GM08714 (cell line): ENCODE measurements around the gene DMTF1.

Experiments used
- H3K4me3 ChIP-seq: fragments of 200-500 bp; sonication (Bioruptor generic); 2 replicates; pipeline ENCODE4 v1.5.1; 2014; ENCODE audit warnings: mild to moderate bottlenecking, low read length, inconsistent platforms
- ZNF274 ChIP-seq: IDR thresholded peaks from 2 replicates; pipeline ENCODE4 v1.6.1; 2012; ENCODE audit warnings: mild to moderate bottlenecking, low read depth, low read length

The DMTF1 gene

DNA sequence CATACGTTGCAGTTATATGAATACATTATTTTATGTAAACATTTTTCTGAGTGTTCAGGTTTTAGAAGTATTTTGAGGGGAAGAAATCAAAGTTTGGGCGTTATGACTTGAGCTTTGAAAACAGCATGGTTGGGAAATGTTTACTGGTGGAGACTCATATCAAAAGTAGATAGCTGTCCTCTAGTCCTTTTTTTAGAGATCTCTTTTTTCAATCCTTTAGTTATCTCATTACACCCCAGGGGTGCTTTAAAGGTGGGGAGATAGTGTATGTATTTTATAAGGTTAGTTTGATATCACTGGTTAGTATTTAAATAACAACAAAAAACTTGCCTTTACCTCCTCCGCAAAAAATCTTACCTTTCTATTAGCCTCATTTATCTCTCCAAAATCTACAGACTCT is 2.3 kb downstream of the DMTF1 start:
- peak overlapping the region; percentile 83; the same call in 1 of the 2 replicates for H3K4me3 ChIP-seq

DNA sequence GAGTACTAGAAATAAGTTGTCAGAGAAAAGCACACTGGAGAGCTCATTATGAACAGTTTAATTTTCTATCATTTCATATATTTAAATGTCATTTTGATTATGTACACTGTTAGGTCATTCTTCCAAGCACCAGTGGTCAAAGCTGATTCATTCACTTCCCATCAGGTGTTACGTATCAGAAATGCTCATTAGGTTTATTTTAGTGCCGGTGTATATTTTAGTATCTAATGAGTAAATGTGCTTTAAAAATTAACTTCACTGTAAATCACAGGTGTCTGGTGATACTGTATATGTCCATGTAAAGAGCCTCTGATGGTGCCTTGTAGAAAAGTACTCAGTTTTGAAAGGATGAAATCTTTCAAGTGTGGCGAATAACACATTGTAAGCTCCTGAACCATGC is 3.5 kb downstream of the DMTF1 start:
- no peak for TF ChIP-seq ZNF274
- H3K4me3 ChIP-seq, result peak overlapping the region; percentile 83; the same call in 1 of the 2 replicates

More for the DNA sequence above, 2.3 kb downstream of the DMTF1 start:
- TF ChIP-seq ZNF274, result no peak

DNA sequence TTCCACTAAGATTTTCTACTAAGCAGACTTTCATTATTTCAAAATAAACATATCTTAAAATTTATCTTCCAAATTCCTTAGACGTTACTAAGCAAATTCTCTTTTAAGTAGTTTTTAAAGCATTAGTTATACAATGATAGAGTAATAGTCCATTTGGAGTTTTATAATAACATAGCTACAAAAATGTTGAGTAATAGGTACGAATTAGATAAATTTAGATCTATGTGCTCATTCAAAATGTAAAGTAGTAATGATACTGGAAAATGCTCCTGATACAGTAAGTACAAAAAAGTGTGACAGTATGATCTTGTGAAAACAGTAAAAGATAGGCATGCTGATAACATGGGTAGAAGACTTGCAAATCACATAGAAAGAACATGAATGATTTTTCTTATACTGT is 4.5 kb downstream of the DMTF1 start:
- no peak for TF ChIP-seq ZNF274
- no peak overlapping the region for H3K4me3 ChIP-seq

DNA sequence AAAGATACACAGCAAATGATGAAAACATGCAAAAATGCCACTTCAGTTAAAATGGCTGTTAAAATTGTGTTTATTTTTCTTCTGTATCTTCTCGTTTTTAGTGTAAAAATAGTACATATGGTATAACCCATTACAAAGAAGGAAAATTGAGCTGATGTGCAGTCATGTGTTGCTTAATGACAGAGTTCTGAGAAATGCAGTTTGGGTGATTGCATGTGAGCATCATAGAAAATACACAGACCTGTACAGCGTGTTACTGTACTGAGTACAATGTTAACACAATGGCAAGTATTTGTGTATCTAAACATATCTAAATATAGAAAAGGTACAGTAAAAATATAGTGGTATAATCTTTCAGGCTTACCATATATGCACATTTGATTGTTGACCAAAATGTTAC is 7.3 kb downstream of the DMTF1 start:
- no peak overlapping the region for H3K4me3 ChIP-seq

DNA sequence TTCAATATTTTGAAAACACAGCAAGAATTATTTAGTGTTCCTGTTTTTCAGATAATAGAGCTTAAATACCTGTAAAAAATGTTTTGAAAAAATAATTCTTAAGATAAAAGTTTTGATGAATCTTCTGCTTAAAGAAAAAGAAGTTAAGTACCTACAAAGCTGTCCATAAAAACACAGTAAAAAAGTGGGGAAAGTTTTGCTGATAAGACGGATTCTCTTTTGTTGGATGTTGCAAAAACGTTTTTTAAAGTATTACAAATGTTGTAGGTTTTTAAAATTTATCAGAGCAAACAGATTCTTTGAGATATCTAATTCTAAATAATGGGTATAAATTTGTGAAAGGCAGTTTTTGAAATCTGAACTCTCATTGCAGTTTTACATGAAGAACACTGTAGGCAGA is 12.2 kb downstream of the DMTF1 start:
- TF ChIP-seq ZNF274, result no peak
- no peak overlapping the region for H3K4me3 ChIP-seq

More for the DNA sequence above, 7.3 kb downstream of the DMTF1 start:
- no peak for TF ChIP-seq ZNF274

DNA sequence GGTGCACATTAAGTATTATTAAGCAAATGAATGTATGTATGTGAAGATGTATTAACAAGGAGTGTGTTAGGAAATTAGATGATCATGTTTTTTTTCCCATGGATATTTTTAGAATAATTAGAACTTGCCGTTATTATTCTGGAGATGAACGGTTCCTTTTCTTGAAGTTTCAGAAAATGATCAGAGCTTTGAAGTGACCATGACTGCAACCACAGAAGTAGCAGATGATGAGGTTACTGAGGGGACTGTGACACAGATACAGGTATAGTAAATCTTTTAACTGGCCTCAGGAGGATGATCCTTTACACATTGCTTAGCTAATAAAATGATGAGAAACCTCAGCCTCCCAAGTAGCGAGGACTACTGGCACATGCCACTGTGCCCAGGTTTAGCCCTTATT is 18.6 kb downstream of the DMTF1 start:
- no peak overlapping the region for H3K4me3 ChIP-seq
- TF ChIP-seq ZNF274, result no peak

DNA sequence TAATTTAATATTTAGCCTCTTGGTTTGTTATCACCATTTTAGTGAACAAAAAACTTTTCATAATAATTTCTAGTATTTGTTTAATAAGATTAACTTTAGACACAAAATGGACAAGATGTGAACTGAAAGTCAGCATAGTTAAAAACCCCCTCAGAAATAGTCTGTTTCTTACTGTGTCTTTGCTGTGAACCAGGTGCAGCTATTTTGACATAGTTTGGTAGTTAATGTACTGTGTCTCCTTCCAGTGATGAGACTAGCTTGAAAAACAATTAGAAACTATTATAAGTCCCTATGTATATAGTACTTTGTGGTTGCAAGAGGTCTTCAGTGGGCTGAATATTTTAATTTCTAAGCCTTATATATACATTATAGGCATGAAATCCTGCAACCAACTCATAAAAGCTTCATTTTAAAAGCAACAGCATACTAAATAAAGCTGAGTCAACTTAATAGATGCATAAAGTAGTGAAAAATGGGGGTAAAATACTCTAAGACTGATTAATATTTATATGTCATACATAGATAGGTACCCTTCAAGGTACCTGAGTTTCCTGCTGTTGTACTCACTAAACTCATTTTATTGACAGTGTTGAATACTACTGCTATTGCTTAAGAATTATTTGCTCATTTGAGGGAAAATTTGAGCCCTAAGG is 19.2 kb downstream of the DMTF1 start:
- TF ChIP-seq ZNF274, result no peak
- H3K4me3 ChIP-seq, result no peak overlapping the region

DNA sequence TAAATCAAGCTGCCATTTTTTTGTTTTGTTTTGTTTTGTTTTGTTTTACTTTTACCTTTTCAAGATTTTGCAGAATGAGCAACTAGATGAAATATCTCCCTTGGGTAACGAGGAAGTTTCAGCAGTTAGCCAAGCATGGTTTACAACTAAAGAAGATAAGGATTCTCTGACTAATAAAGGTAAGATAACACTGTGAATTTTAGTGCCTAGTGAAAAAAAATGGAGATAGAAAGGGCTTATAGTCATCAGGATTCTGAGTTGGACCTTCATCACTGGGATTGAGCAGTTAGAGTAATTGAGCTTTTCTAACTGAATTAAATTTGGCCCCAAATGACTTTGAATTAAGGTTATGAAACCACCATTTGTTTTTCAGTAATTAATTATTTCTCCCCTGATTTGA is 21.2 kb downstream of the DMTF1 start:
- H3K4me3 ChIP-seq, result no peak overlapping the region
- TF ChIP-seq ZNF274, result no peak

DNA sequence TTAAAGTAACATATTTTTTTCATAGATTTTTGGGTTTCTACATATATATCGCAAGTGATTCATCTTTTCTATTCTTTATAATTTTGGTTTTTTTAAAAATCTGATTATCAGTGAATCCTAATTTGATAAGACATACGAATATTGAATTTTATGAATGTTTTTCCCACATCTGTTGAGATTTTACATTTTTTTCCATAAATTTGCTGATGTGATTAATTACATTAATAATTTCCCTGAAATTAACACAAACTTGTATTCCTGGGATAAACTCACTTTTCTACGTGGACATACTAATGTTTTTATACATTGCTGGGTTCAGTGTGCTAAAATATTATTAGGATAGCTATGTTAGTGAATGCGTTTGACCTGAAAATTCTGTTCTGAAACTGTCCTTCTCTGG is 26.1 kb downstream of the DMTF1 start:
- no peak overlapping the region for H3K4me3 ChIP-seq
- TF ChIP-seq ZNF274, result no peak

DNA sequence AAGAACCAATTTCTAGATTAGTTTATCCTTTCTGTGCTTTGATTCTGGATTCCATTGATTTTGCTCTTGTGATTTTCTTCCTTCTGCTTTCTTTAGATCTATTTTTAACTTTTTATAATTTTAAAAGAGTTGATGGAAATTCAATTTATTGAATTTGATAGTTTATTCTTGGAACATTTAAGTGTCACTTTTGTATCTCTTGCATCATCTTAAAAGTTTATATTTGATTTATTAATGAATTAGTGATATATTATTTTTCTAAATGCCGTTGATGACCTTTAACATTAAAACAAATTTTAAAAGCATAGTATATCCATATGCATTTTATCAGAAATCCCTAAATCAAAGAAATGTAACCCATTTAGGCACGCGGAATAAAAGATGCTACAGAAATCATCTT is 26.9 kb downstream of the DMTF1 start:
- H3K4me3 ChIP-seq, result no peak overlapping the region
- no peak for TF ChIP-seq ZNF274

DNA sequence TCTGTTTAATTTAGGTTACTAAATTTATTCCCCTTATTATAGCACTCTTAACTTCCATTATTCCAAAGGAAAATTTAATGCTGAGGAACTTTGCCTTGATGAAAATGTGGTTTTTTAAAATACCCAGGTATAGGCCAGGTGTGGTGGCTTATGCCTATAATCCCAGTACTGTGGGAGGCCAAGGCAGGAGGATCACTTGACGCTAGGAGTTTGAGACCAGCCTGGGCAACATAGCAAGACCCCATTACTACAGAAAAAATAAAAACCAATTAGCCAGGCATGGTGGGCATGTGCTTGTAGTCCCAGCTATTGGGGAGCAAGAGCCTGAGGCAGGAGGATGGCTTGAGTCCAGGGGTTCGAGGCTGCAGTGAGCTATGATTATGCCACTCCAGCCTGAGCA is 34.9 kb downstream of the DMTF1 start:
- no peak overlapping the region for H3K4me3 ChIP-seq
- no peak for TF ChIP-seq ZNF274

DNA sequence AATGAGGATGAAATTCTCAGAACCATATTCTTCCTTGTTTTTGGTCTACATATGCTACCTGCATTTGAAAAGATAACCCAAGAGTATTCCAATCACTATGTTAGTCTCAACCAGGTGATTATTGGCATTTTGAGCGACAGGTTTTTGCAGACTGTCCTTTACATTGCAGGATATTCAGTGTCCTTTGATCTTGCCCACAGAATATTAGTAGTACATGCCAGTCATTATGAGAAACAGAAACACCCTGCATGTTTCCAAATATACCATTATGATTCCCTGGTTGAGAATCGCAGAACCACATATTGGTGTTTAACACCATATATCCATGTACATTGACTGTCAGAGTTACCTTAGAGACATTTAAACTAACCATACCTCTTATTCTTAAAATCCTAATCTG is 36.7 kb downstream of the DMTF1 start:
- H3K4me3 ChIP-seq, result no peak overlapping the region
- no peak for TF ChIP-seq ZNF274

DNA sequence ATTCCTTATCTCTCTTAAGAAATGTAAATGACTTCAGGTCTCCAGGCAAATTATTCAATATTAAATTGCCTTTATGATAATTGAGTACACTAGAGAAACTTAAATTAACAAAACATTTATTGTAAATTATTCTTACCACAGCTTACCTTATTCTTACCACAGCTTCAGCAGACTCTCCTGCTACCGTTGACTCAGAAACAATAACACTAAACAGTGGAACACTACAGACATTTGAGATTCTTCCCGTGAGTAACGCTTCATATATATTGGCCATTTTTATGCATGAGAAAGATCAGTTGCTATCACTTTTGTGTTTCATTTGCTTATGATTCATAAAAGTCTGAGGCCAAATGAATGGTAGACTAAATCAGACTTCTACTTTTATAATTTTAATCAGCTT is 38.5 kb downstream of the DMTF1 start:
- no peak overlapping the region for H3K4me3 ChIP-seq
- no peak for TF ChIP-seq ZNF274

DNA sequence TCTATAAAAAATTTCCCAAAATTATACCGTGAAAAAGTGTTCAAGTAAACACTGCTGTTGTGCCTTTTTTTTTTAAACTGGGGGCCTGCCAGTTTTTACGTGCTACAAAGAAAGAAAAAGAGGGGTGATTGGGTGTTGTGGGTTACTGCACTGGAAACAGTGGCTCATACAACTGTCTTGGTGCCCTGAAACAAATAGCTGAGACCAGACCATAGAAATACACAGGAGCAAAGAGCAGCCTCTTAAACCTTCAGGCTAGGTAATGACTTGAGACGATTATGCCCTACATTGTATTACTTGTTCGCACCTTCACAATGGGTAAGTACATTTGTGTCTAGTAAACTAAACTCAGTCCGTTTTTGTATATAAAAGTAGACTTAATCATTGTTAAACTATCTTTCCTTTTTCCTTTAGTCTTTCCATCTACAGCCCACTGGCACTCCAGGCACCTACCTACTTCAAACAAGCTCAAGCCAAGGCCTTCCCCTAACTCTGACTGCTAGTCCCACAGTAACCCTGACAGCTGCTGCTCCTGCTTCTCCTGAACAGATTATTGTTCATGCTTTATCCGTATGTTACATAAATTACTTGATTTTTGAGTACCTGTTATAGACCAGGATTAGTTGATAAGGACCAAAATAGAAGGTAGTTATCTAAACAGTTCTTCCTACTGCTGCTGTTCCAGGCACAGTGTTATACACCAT is 40.7 kb downstream of the DMTF1 start:
- TF ChIP-seq ZNF274, result no peak
- no peak overlapping the region for H3K4me3 ChIP-seq

DNA sequence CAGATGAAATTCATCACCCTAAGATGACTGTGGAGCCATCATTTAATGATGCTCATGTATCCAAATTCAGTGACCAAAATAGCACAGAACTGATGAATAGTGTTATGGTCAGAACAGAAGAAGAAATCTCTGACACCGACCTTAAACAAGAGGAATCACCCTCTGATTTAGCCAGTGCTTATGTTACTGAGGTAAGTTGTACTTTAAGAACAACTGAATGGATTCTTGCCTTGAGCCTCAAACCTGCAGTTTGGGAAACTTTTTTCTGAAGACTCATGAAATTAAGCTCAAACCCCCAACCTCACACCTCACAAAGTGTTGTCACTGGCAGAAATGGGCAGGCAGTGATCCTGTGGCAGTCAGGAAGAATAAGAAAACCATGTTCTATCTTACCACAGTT is 41.7 kb downstream of the DMTF1 start:
- no peak overlapping the region for H3K4me3 ChIP-seq
- no peak for TF ChIP-seq ZNF274
